ENCODE data around the gene OVAAL.

OVAAL gene

DNA sequence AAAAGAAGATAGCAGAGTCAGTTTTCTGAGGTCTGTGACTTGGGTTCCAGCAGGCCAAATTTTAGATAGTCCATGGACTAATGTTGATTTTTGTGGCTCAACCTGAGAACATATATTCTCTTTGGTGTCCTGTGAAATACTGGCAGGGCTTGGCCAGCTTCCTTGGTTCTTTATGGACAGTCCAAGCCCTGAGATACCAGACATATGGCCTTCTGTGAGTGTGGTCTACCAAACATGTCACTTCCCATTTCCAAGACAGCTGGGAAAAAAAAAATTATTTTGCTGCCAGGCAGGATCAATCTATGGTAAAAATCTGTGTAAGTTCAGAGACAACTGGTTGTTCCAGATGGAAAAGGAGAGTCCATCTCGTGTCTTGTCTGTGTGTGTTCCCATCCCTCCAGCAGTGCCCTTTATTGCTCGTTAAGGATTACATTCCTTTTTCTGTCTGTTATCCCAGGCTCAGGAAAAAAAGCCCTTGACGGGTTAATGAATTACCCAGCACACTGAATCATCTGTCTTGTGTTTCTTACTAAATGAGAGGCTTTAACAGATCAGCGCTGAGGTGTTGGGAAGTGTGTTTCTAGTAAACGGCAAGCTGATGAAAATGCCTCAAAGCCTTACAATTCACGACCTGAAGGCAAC, 39.7 kb downstream of the OVAAL start:
- no peak for DNase-seq
- intact Hi-C loops (cut with DNase I), result no loop called here

GRCh38 chr1:180600343-180600742, 41.6 kb downstream of the OVAAL start:
- intact Hi-C loops (cut with DNase I), result no loop called here
- DNase-seq, result no peak

- DNase-seq, result no peak
- intact Hi-C loops (cut with DNase I), result no loop called here
Observed at GRCh38 chr1:180601512-180601911, 42.7 kb downstream of the OVAAL start.

DNA sequence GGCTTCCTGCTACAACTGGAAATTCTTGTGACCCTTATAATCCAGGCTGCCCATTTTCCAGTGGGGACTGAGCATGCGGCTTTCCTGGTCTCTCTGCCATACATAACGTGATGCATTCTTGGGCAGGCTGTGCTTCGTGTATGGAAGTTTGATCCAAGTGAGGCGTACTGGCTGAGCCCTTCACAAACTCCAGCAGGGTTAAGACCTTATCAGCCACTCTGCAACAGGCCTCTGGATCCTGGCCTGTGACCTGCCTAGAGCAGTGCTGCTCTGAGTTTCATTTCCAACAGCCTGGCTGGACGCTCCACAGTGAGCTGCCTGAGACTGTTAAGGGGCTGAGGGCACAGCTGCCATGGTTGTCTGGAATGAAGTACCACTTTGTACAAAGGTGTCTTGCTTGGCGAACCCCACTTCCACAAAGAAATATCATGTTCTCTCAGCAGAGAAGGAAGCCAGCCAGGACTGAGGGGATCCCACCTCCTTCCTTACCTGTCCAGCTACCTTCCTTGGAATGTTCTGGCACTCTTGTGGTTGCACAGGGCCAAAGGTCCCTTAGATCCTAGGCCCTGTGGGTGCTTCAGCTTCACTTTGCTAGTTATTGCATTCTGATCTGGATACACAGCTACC, 44.6 kb downstream of the OVAAL start:
- intact Hi-C loops (cut with DNase I), result no loop called here
- no peak for DNase-seq

DNA sequence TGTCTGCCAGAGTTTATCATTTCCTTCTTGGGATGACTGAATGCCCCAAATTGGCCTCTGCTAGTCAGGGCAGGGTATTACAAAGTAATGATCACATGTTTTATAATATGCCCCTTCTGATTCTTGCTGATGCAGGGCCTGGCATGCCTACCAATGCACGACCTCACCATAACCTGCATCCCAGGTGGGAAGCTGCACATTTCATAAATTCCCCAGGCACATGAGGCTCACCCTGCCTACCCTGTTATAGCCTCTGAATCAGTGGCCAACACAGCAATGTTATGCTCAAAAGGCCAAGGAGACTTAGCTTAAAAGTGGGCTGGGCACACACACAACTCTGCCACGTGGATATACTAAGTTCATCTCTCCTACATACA, 45.1 kb downstream of the OVAAL start:
- intact Hi-C loops (cut with DNase I), result no loop called here
- no peak for DNase-seq

GRCh38 chr1:180606155-180606554, 47.4 kb downstream of the OVAAL start:
- no peak for DNase-seq

DNA sequence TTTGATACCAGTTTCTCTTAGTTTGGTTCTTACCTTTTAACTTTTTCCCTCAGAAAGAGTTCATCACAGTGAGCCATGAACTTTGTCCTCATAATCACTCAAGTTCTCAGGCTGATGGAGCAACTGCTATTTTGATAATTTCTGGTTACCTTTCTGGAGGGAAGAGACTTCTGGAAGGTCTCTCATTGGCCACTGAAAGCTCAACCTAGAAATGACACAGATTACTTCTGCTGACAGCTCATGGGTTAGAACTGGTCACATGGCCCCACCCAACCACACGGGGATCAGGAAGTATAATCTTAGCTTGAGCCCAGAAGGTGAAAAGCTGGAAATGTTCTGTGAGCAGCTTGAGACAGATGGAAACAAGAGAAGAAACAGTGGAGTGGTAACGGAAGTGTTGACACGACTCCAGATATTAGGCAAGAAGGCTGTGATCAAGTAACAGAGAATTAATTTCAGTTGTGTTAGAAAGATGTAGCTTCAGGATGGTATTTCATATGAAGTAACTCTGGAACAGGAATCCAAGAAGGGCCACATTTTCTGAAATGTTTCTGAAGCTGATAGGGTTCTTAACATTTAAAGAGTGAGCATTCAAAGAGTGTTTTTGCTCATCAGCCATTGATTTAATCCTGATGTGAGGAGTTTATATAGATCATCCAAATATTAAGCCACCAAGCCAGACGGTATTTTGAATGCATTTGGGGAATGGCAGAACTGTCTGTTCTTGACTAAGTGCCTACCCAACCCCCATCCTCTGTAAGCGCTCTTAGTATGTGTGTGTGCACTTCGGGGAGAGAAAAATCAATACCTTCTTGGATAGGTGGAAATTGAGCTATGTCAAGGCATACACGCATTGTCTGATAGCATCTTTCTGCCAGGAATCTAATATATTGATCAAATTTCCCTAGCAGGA, 51.1 kb downstream of the OVAAL start:
- no peak for DNase-seq
- intact Hi-C loops (cut with DNase I), result no loop called here

More at GRCh38 chr1:180606155-180606554, 47.4 kb downstream of the OVAAL start:
- intact Hi-C loops (cut with DNase I), result no loop called here

GRCh38 chr1:180610556-180611015, 51.8 kb downstream of the OVAAL start:
- no peak for DNase-seq
- intact Hi-C loops (cut with DNase I), result no loop called here

- no peak for DNase-seq
- intact Hi-C loops (cut with DNase I), result no loop called here
Observed at GRCh38 chr1:180611016-180611930, 52.5 kb downstream of the OVAAL start.

DNA sequence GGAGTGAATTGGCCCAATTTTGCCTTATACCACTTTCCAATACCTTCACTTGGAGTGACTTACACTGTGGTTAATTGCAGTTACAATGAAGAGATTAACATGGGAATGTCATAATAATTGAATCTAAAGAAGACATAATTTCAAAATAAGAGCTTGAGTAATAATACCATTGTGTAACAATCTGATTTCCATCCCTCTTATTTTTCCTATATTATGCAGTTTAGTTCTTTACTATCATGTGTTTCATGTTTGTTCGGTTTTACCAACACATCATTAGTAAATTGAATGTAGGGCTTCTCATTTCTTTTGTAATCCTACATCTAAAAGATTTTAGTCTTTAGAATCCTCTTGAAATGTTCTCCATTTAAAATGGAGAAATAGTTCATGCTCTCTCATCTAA, 53.9 kb downstream of the OVAAL start:
- intact Hi-C loops (cut with DNase I), result no loop called here
- DNase-seq, result no peak

- intact Hi-C loops (cut with DNase I), result no loop called here
Observed at GRCh38 chr1:180614730-180615129, 56.0 kb downstream of the OVAAL start.

DNA sequence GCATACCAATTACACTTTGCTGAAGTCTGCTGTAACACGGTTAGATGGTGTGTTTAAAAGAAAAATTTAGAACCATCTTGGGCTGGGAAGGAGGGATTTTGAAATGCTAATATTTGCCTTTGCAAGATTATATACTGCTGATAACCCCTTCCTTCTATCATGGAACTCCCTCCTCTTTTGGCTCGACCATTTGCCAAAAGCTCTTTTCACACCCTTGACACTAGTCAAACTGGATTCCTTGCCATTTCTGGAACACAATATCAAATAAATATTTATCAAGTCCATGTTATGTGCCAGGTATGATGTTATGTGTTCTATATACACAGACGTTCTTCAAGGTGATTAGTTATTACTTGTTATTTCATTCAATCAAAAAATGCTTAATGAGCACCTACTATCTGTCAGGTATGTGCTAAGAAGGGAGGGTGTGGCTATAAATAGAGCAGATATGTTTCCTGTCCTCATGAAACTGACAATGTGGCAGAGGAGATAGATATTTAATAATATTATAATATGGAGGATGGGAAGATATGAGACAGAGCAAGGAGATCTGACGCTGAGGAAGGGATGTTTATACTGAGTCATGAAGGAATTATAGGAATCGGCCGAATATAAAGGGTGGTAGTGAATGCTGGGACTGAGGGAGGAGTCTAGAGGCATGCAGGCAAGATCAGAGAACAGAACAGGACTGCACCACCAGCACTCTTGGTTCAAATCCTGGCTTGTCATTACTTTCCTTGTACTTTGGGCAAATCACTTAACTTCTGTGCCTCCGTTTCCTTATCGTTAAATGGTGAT, 56.9 kb downstream of the OVAAL start:
- intact Hi-C loops (cut with DNase I), result no loop called here
- no peak for DNase-seq

More at GRCh38 chr1:180614730-180615129, 56.0 kb downstream of the OVAAL start:
- DNase-seq, result no peak

All from posterior cingulate gyrus (tissue), 11 donors.